Muscle layer of duodenum (tissue), 2 donors: ENCODE data around the gene CAMK2A.

Source experiments
- H3K27ac ChIP-seq: one replicate; pipeline ENCODE4 v1.7.0; 2013; ENCODE audit warnings: mild to moderate bottlenecking, low read length
- H3K27me3 ChIP-seq: one replicate; pipeline ENCODE4 v1.7.0; 2013; ENCODE audit warnings: low read depth, mild to moderate bottlenecking, control low read depth, low read length
- H3K36me3 ChIP-seq, 2 donors: one replicate each; pipeline ENCODE4 v1.7.0; 2013; ENCODE audit warnings: low read length in 2 of 2, control low read depth in 1 of 2, mild to moderate bottlenecking in 1 of 2; ENCODE audit not compliant: insufficient read depth in 2 of 2, control insufficient read depth in 1 of 2
- H3K4me1 ChIP-seq, 2 donors: one replicate each; pipeline ENCODE4 v1.7.0; 2013; ENCODE audit warnings: low read length in 2 of 2, mild to moderate bottlenecking in 2 of 2, control low read depth in 1 of 2, moderate library complexity in 1 of 2; ENCODE audit not compliant: insufficient read depth in 2 of 2, control insufficient read depth in 1 of 2
- H3K4me3 ChIP-seq, 2 donors: one replicate each; pipeline ENCODE4 v1.7.0; 2013; ENCODE audit warnings: low read length in 2 of 2, low read depth in 1 of 2, mild to moderate bottlenecking in 1 of 2
- H3K9me3 ChIP-seq, 2 donors: one replicate each; pipeline ENCODE4 v1.7.0; 2013; ENCODE audit warnings: low read length in 2 of 2, control low read depth in 1 of 2, mild to moderate bottlenecking in 1 of 2; ENCODE audit not compliant: control insufficient read depth in 1 of 2
- donor health status: healthy.

Gene CAMK2A

DNA sequence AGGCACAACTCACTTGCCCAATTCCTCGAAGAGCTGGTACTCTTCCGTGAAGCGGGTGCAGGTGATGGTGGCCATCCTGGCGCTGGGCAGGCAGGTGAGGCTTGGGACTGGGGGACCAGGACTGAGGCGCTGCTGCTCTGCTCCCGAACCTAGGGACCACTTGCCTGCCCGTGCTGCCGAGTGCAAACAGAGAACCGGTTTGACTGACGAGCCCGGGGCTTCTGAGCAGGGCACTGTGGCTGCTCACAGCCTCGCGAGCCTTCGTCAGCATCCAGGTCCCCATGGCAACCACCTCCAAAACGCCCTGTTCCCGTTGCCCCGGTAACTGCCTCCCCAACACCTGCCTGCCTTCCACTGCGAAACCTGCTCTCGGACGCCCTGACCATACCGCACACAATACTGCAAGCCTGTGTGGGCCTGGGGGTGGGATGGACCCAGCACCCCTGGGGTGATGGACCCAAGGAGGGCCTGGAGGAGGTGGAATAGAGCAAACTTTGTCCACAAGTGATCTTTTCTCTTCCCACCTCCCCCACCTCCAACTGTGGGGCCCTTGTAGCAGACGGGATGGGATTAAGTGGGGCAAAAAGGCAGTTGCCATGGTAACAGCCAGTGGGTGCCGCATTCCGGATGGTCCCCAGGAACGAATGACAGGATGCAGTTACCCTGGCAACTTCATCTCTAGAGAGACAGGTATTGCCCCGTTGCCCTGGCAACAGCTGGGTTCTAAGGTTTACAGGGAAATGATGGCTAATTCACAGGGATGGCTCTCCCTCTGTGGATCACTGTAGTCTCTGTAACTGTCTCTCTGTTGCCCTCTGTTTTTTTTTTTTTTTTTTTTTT, at the start of gene CAMK2A:
Gene CAMK2A (minus strand): TSS at position 223 of the 840 bp plus-strand sequence. CDS start 148 bp downstream, at position 75.
- no peak within 1 kb of the TSS for H3K4me3 ChIP-seq
- no peaks in the 10 kb centered on the region for H3K36me3 ChIP-seq
- no peaks in the 10 kb centered on the region for H3K9me3 ChIP-seq
- no peaks in the 10 kb centered on the region for H3K27me3 ChIP-seq
- H3K4me1 ChIP-seq: no peaks in the 10 kb centered on the region
- H3K27ac ChIP-seq: no peak within 1 kb of the TSS

DNA sequence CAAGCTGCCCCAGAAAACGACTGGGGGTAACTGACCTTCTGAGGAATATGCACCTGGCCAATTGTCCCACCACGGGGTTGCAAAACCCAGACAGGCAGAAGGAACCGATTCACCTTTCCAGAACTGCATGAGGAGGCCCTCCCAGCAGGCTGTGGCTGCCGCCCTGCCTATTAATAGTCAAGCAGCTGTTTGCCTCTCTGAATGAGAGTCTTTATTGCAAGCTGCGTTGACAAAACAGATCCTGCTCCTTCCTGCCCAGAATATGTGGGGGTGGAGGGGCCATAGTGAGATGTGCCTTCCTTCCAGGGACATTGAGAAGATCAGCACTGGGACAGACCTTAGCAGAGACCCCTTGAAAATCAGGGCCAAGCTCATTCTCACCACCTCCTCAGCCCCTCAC, 49.6 kb upstream of the CAMK2A start:
- H3K4me3 ChIP-seq: no peak overlapping the region
- no peaks in the 10 kb centered on the region for H3K36me3 ChIP-seq

GRCh38 chr5:150338546-150338945, 49.0 kb upstream of the CAMK2A start:
- Histone ChIP-seq H3K4me1 (no peaks in the 10 kb centered on the region), H3K4me3 (no peak overlapping the region), H3K9me3 (no peaks in the 10 kb centered on the region), H3K27me3 (no peaks in the 10 kb centered on the region), H3K36me3 (no peaks in the 10 kb centered on the region), H3K27ac (no peak overlapping the region)

More for the DNA sequence above, 49.6 kb upstream of the CAMK2A start:
- no peaks in the 10 kb centered on the region for H3K27me3 ChIP-seq
- no peaks in the 10 kb centered on the region for H3K4me1 ChIP-seq
- H3K9me3 ChIP-seq: no peaks in the 10 kb centered on the region
- no peak overlapping the region for H3K27ac ChIP-seq

DNA sequence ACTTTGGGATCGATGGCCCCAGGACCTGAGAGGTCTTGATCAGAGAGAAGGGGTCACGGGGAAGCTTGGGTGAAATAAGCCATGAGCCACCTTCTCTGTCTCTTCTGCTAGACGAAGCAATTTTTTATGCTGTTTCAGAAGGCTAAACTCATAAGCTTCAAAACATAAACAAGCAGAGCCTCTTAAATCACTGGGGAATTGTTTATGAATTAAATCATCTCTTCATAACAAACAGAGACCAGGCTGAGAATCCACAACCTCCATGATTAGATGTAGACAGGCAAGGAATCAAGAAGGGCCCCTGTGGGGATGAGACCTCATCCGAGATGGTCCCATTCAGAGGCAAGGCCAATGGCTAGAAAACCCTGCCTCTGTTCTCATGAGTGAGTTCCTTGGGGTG, 46.2 kb upstream of the CAMK2A start:
- H3K4me3 ChIP-seq: no peak overlapping the region
- H3K27me3 ChIP-seq: no peaks in the 10 kb centered on the region
- H3K27ac ChIP-seq: no peak overlapping the region
- H3K9me3 ChIP-seq: no peaks in the 10 kb centered on the region
- H3K4me1 ChIP-seq: no peaks in the 10 kb centered on the region
- no peaks in the 10 kb centered on the region for H3K36me3 ChIP-seq

DNA sequence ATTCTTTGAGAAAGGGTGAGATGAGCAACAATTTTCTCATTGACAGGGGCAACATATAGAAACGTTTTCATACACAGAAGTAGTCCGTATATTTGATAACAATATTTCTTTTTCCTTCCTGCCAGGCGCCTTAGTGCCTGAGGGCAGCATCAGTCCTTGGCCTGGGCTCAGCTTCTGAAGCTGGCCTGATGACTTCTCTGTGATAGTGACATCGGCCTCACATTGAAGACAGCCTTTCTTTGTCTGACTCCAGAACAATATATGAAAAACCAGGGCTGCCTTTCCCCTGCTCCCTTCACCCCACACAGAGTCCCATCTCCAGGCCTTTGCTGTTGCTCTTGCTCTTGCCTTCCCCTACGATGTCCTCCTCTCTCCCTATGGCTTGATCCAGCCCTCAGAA, 43.8 kb upstream of the CAMK2A start:
- Histone ChIP-seq H3K4me3 (no peak overlapping the region), H3K27me3 (no peaks in the 10 kb centered on the region), H3K27ac (no peak overlapping the region), H3K36me3 (no peaks in the 10 kb centered on the region), H3K4me1 (no peaks in the 10 kb centered on the region), H3K9me3 (no peaks in the 10 kb centered on the region)

DNA sequence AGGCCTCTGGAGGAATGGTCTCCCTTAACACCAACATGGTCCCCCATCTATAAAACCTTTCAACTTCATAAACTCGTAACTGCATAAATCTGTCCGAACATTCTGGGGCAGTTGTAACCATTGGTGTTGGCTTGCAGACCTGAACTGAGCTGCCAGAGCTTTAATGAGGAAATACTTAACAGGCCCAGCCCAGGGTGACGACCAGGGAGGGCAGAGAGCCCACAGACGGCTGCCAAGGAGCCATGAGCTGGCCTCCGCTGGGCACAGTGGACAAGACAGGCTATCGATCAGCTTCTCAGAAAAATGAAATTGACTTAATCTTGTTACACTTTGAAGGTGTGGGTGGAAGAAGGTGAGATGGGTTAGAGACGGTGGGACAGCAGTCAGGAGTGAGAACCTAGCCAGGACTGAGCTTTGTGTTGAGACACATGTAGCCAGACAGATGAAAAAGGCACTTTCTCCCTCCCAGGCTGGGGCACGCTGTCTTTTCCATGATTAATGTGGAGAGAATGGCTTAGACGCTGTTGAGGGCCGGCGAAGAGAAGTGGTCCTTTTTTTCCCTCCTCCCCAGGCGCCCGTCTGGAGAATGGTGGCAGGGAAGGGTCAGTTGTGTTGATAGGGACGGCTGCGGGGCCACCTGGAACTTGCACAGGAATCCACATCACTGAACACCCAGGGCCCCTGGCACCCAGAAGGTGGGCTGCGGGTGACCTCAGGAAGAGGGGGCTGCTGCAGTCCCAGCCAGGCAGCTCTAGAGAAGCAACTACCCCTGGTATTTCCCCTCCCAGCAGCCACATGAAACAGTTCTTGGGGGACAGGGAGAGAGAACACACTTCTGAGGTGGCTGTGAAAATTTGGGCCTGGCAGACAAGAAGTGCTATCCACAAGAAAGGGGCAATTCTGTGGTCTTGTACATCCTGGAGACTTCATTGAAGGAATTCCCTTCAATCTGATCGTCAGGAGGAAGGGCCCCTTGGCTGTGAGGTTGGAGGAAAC, 40.6 kb upstream of the CAMK2A start:
- no peaks in the 10 kb centered on the region for H3K36me3 ChIP-seq
- no peaks in the 10 kb centered on the region for H3K27me3 ChIP-seq
- no peak overlapping the region for H3K27ac ChIP-seq
- H3K4me3 ChIP-seq: no peak overlapping the region
- H3K4me1 ChIP-seq: no peaks in the 10 kb centered on the region
- no peaks in the 10 kb centered on the region for H3K9me3 ChIP-seq

- Histone ChIP-seq H3K27ac (no peak overlapping the region), H3K27me3 (no peaks in the 10 kb centered on the region), H3K4me1 (no peaks in the 10 kb centered on the region), H3K4me3 (no peak overlapping the region), H3K36me3 (no peaks in the 10 kb centered on the region), H3K9me3 (no peaks in the 10 kb centered on the region)
Measured at GRCh38 chr5:150329038-150329437, 39.5 kb upstream of the CAMK2A start.

GRCh38 chr5:150328515-150328914, 38.9 kb upstream of the CAMK2A start:
- Histone ChIP-seq H3K27me3 (no peaks in the 10 kb centered on the region), H3K9me3 (no peaks in the 10 kb centered on the region), H3K4me1 (no peaks in the 10 kb centered on the region), H3K4me3 (no peak overlapping the region), H3K27ac (no peak overlapping the region), H3K36me3 (no peaks in the 10 kb centered on the region)

DNA sequence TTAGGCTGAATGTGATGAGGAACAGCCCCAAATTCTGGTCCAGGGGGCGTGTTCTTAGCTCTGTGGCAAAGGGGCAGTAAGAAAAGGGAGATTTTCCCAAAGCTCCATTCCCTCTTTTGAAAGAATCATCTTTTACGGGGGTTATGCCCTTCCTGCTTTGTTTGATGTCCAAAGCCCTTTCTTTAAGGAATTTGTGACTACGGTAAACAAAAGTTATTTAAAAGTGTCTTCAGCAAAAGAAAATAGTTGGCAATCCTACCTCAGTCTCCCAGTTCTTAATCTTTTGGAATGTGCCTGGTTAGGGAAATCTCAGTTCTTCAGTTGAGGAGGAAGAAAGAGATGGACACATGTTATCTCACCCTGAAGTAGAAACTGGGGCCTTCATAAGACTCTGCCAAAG, 37.6 kb upstream of the CAMK2A start:
- Histone ChIP-seq H3K9me3 (no peaks in the 10 kb centered on the region), H3K27me3 (no peaks in the 10 kb centered on the region), H3K4me3 (no peak overlapping the region), H3K27ac (no peak overlapping the region), H3K36me3 (no peaks in the 10 kb centered on the region), H3K4me1 (no peaks in the 10 kb centered on the region)

DNA sequence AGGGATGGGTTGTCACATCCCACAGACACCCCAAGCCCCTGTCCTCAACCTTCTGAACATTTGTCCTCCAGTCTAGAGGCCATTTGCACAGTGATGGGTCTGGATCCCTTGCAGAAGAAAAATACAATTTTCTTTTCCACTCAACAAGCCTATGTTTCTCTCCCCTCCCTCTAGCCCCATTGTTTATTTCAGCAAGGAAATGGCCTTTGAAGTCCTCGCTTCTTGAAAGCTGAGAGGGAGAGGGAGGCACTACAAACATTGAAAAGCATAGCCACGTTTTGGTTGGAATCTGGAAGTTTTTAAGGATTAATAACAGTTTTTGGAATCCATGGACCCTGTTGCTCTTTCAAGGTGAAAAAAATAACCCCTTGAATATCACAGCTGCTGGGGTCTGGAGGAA, 37.1 kb upstream of the CAMK2A start:
- no peaks in the 10 kb centered on the region for H3K36me3 ChIP-seq
- H3K27ac ChIP-seq: no peak overlapping the region
- H3K4me1 ChIP-seq: no peaks in the 10 kb centered on the region
- H3K27me3 ChIP-seq: no peaks in the 10 kb centered on the region
- no peak overlapping the region for H3K4me3 ChIP-seq
- no peaks in the 10 kb centered on the region for H3K9me3 ChIP-seq

DNA sequence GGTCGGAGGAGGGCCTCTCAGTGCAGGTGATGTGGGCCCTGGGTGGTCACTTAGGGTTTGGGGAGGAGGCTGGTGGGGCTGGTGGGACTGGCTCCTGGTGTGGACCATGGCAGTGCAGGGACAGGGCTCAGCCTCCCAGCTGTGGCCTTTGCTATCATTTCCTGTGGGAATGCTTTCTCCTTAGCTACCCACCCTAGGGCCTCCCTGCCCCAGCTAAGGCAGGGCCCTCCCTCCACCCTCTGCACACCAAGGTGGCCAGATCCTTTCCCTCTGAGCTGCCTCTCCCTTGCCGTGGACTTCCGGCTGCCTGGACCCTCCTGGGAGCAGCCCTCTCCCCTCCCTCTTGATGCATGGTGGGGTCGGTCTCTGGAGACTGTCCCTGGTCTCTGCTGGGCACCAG, 35.9 kb upstream of the CAMK2A start:
- Histone ChIP-seq H3K27me3 (no peaks in the 10 kb centered on the region), H3K9me3 (no peaks in the 10 kb centered on the region), H3K4me1 (no peaks in the 10 kb centered on the region), H3K36me3 (no peaks in the 10 kb centered on the region), H3K27ac (no peak overlapping the region), H3K4me3 (no peak overlapping the region)
